HEK293 (cell line): ENCODE data around the gene CIART.
"Not testable (repeated sequence)": the region's sequence is repeated elsewhere in the genome, so short reads cannot be mapped to it uniquely, and the experiment has no call there.

Experiments
- CTCF ChIA-PET: fragments of 350-600 bp; formaldehyde crosslinking; extraction: SDS; loops from one replicate; lab custom pipeline; 2021; ENCODE audit warnings: antibody characterized with exemption; lab: Yijun Ruan, JAX
- POLR2A ChIA-PET: fragments of 300-600 bp; formaldehyde crosslinking; extraction: SDS; loops from one replicate; lab custom pipeline; 2020; ENCODE audit warnings: antibody characterized with exemption, inconsistent platforms; lab: Yijun Ruan, JAX
- H3K27ac ChIP-seq: fragments of 200-500 bp; sonication (Bioruptor generic); 2 replicates; pipeline ENCODE4 v1.5.1; 2014; ENCODE audit warnings: low read depth, low read length, control low read depth, inconsistent platforms; ENCODE audit errors: extremely low read depth
- H3K36me3 ChIP-seq, 2 experiments: fragments of 200-500 bp in 1 of 2; sonication (Bioruptor generic) in 1 of 2; 1 replicate in 1 of 2; 2 replicates in 1 of 2; pipeline ENCODE4 v1.5.1; 2014 to 2017; ENCODE audit warnings: inconsistent platforms in 2 of 2, low read length in 2 of 2; ENCODE audit not compliant: control insufficient read depth in 2 of 2, insufficient read depth in 1 of 2
- H3K4me1 ChIP-seq: fragments of 200-500 bp; sonication (Bioruptor generic); 2 replicates; pipeline ENCODE4 v1.5.1; 2014; ENCODE audit warnings: mild to moderate bottlenecking, low read length, inconsistent platforms; ENCODE audit not compliant: control insufficient read depth, insufficient read depth
- H3K4me3 ChIP-seq: 2 replicates; pipeline ENCODE4 v1.5.1; 2011; ENCODE audit warnings: low read depth, mild to moderate bottlenecking, control low read depth, low read length, moderate library complexity
- H3K9me3 ChIP-seq: fragments of 200-500 bp; sonication (Bioruptor generic); 2 replicates; pipeline ENCODE4 v1.5.1; 2014; ENCODE audit warnings: low read depth, low read length, inconsistent platforms; ENCODE audit not compliant: control insufficient read depth, insufficient read depth
- EGR2 ChIP-seq: fragments of 450-650 bp; formaldehyde crosslinking; IDR thresholded peaks from 2 replicates; pipeline ENCODE4 v1.5.1; 2016; ENCODE audit warnings: low read depth, missing biosample characterization, missing genetic modification characterization
- GLI4 ChIP-seq: fragments of 450-650 bp; formaldehyde crosslinking; IDR thresholded peaks from 2 replicates; pipeline ENCODE4 v1.5.1; 2016; ENCODE audit warnings: missing biosample characterization, missing genetic modification characterization
- OVOL3 ChIP-seq: fragments of 450-650 bp; formaldehyde crosslinking; IDR thresholded peaks from 2 replicates; pipeline ENCODE4 v1.5.1; 2016; ENCODE audit warnings: missing biosample characterization, missing genetic modification characterization
- SP3 ChIP-seq: fragments of 450-650 bp; formaldehyde crosslinking; IDR thresholded peaks from 2 replicates; pipeline ENCODE4 v1.5.1; 2016; ENCODE audit warnings: missing biosample characterization, missing genetic modification characterization
- YY2 ChIP-seq: fragments of 450-650 bp; formaldehyde crosslinking; IDR thresholded peaks from 2 replicates; pipeline ENCODE4 v1.5.1; 2016; ENCODE audit warnings: missing biosample characterization, missing genetic modification characterization
- ZFP3 ChIP-seq: fragments of 450-650 bp; formaldehyde crosslinking; IDR thresholded peaks from 2 replicates; pipeline ENCODE4 v1.5.1; 2016; ENCODE audit warnings: low read depth, missing biosample characterization, missing genetic modification characterization
- ZFP37 ChIP-seq: fragments of 450-650 bp; formaldehyde crosslinking; IDR thresholded peaks from 2 replicates; pipeline ENCODE4 v1.5.1; 2016; ENCODE audit warnings: missing biosample characterization, missing genetic modification characterization
- ZNF169 ChIP-seq: fragments of 450-650 bp; formaldehyde crosslinking; IDR thresholded peaks from 2 replicates; pipeline ENCODE4 v1.5.1; 2016; ENCODE audit warnings: missing biosample characterization, missing genetic modification characterization
- ZNF175 ChIP-seq: fragments of 450-650 bp; formaldehyde crosslinking; IDR thresholded peaks from 2 replicates; pipeline ENCODE4 v1.5.1; 2016; ENCODE audit warnings: missing biosample characterization, missing genetic modification characterization
- ZNF394 ChIP-seq: fragments of 450-650 bp; formaldehyde crosslinking; IDR thresholded peaks from 2 replicates; pipeline ENCODE4 v1.5.1; 2016; ENCODE audit warnings: missing biosample characterization, missing genetic modification characterization, mild to moderate bottlenecking, moderate library complexity, borderline replicate concordance
- ZNF561 ChIP-seq: fragments of 450-650 bp; IDR thresholded peaks from 2 replicates; pipeline ENCODE4 v1.5.1; 2018; ENCODE audit warnings: missing biosample characterization, missing genetic modification characterization, borderline replicate concordance
- ZNF596 ChIP-seq: fragments of 450-650 bp; IDR thresholded peaks from 2 replicates; pipeline ENCODE4 v1.5.0; 2018; ENCODE audit warnings: missing biosample characterization, mild to moderate bottlenecking, missing genetic modification characterization, moderate library complexity
- ZNF654 ChIP-seq: fragments of 450-650 bp; formaldehyde crosslinking; IDR thresholded peaks from 2 replicates; pipeline ENCODE4 v1.5.1; 2016; ENCODE audit warnings: low read depth, missing biosample characterization, missing genetic modification characterization
- ZNF664 ChIP-seq: fragments of 450-650 bp; formaldehyde crosslinking; IDR thresholded peaks from 2 replicates; pipeline ENCODE4 v1.5.1; 2016; ENCODE audit warnings: missing biosample characterization, missing genetic modification characterization
- ZSCAN23 ChIP-seq: fragments of 450-650 bp; formaldehyde crosslinking; IDR thresholded peaks from 2 replicates; pipeline ENCODE4 v1.5.1; 2016; ENCODE audit warnings: missing biosample characterization, missing genetic modification characterization
- TF ChIP-seq, protein P1 (sequence below): fragments of 450-650 bp; formaldehyde crosslinking; IDR thresholded peaks from 2 replicates; pipeline ENCODE4 v1.5.1; 2016; ENCODE audit warnings: missing biosample characterization, missing genetic modification characterization, low read depth
- TF ChIP-seq, protein P2 (sequence below): fragments of 450-650 bp; formaldehyde crosslinking; conservative IDR thresholded peaks from 2 replicates; pipeline ENCODE4 v1.5.1; 2016; ENCODE audit warnings: low read depth, missing biosample characterization, missing genetic modification characterization

The CIART gene

DNA sequence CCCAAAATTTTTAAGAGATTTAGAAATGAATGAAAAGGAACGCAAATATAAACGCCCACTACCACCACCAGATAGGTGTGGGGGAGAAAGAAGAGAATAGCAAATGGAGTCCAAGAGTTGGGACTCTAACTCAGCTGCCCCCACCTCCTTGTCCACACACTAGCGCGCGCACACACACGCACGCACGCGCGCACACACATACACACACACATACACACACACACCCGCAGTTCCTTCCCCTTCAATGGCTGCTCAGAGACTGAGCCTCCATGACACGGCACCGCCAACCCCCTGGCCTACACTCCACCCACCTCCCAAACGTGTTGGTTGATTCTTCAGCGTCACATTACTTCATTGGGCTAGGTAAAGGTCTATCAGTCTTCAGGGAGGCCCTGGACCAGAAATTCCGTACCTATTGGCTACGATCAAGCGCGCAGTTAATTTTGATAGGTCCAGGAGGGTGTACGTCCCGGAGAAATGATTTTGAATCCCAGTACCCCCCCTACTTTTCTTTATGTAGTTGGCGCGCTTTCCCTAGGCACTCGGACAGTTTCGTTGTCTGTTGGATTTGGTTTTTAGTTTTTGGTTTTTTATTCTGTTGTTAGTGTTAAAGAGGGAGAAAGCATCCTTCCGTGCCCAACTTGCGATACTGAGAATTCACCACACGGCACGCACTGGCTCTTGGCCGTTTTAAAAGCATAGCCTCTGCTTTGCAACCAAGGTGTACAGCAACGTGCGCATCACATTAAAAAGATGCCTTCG, 46.3 kb upstream of the CIART start, which contains the start of gene ANP32E (continued):
- TF ChIP-seq ZFP3 (tag by site-specific recombination) (peak; percentile 23; the same call in 1 of the 2 replicates), ZSCAN23 (tag by site-specific recombination) (peak; percentile 98), SP3 (tag by site-specific recombination) (peak; percentile 93), ZFP37 (tag by site-specific recombination) (peak; percentile 98), ZNF561 (tag by site-specific recombination) (peak; percentile 38; the same call in 1 of the 2 replicates), YY2 (tag by site-specific recombination) (peak; percentile 99)
- TF ChIP-seq, protein P1, sequence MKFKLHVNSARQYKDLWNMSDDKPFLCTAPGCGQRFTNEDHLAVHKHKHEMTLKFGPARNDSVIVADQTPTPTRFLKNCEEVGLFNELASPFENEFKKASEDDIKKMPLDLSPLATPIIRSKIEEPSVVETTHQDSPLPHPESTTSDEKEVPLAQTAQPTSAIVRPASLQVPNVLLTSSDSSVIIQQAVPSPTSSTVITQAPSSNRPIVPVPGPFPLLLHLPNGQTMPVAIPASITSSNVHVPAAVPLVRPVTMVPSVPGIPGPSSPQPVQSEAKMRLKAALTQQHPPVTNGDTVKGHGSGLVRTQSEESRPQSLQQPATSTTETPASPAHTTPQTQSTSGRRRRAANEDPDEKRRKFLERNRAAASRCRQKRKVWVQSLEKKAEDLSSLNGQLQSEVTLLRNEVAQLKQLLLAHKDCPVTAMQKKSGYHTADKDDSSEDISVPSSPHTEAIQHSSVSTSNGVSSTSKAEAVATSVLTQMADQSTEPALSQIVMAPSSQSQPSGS (tag by site-specific recombination), result no peak; the same call in 1 of the 2 replicates

DNA sequence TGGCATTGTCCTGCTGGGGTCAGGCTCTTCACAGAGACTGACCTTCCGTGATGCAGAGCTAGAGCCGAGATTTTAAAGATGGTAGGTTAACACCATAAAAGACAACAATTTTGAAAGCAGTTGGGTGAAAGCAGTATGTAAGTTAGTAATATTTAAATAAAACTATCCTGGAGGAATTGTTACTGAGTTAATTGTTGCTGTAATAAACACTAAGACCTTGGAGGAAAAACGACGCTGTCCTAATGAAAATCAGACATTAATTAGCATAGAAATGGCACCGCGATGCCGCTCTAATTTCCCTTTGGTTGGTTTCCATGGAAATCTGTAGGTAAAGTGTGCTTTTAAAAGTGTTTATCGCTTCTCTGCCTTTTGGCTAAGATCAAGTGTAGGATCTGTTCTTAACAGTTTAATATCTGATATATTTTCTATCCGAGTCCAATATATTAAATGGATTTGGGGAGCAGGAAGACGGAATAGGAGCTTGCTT, 45.7 kb upstream of the CIART start:
- no peaks in the 10 kb centered on the region for H3K9me3 ChIP-seq
- ChIA-PET CTCF (interaction anchor here (1.0 kb wide), 1 partner anchor 20 kb away, joined by 3 read pairs; no protein-coding TSS in a partner anchor), POLR2A (interaction anchor here (0.6 kb wide), 2 partner anchors 12 to 45 kb away, joined by 3 read pairs; no protein-coding TSS in a partner anchor)
- peak overlapping the region; percentile 45 for H3K27ac ChIP-seq
- peak; percentile 95 for TF ChIP-seq ZNF664 (tag by site-specific recombination)
- TF ChIP-seq ZNF596 (tag by site-specific recombination), result peak; percentile 9; the same call in 1 of the 2 replicates
- no peak; the same call in 1 of the 2 replicates for TF ChIP-seq ZNF654 (tag by site-specific recombination)
- no peak for TF ChIP-seq ZNF175 (tag by site-specific recombination)
- peak overlapping the region; percentile 89 for H3K4me3 ChIP-seq
- H3K36me3 ChIP-seq, result peaks cover 0 to 2% of the 10 kb centered on the region in 2 experiments; a peak in 1 of 3 replicates
- no peaks in the 10 kb centered on the region; the same call in 1 of the 2 replicates for H3K4me1 ChIP-seq

DNA sequence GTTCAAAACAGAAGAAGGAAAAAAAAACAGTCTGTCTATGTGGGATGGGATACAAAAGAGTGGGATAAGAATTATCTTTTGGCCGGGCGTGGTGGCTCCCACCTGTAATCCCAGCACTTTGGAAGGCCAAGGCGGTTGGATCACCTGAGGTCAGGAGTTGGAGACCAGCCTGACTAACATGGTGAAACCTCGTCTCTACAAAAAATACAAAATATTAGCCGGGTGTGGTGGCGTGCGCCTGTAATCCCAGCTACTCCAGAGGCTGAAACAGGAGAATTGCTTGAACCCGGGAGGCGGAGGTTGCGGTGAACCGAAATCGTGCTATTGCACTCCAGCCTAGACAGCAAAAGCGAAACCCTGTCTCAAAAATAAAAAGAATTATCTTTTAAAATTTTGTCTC, 45.2 kb upstream of the CIART start:
- POLR2A ChIA-PET, H3K27ac ChIP-seq, H3K4me3 ChIP-seq, H3K4me1 ChIP-seq, H3K9me3 ChIP-seq, H3K36me3 ChIP-seq: not testable (repeated sequence)
- TF ChIP-seq OVOL3 (tag by site-specific recombination) (0 out of 2 replicates have a peak, but pooled peaks have one; percentile 8), EGR2 (0 out of 2 replicates have a peak, but pooled peaks have one; percentile 27)
- CTCF ChIA-PET, result interaction anchor here (1.0 kb wide), 1 partner anchor 19 kb away, joined by 3 read pairs; no protein-coding TSS in a partner anchor

DNA sequence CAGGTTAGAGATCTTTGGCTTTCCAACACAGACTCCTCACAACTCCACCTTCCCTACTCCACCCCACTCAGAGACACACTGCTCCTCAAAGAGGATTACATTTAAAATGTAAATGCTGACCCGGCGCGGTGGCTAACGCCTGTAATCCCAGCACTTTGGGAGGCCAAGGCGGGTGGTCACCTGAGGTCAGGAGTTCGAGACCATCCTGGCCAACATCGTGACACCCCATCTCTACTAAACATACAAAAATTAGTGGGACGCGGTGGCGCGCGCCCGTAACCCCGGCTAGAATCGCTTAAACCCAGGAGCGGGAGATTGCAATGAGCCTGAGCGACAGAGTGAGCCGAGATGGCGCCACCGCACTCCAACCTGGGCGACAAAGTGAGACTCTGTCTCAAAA, 44.6 kb upstream of the CIART start:
- no peaks in the 10 kb centered on the region for H3K9me3 ChIP-seq
- no peaks in the 10 kb centered on the region for H3K36me3 ChIP-seq
- POLR2A ChIA-PET, result no interaction called here
- CTCF ChIA-PET, result interaction anchor here (1.0 kb wide), 1 partner anchor 19 kb away, joined by 3 read pairs; no protein-coding TSS in a partner anchor
- no peak overlapping the region for H3K4me3 ChIP-seq
- H3K4me1 ChIP-seq, result no peaks in the 10 kb centered on the region; the same call in 1 of the 2 replicates
- no peak overlapping the region for H3K27ac ChIP-seq
- no peak for TF ChIP-seq ZNF169 (tag by site-specific recombination)
- TF ChIP-seq ZNF394 (tag by site-specific recombination), result no peak
- no peak for TF ChIP-seq GLI4 (tag by site-specific recombination)
- TF ChIP-seq, protein P2, sequence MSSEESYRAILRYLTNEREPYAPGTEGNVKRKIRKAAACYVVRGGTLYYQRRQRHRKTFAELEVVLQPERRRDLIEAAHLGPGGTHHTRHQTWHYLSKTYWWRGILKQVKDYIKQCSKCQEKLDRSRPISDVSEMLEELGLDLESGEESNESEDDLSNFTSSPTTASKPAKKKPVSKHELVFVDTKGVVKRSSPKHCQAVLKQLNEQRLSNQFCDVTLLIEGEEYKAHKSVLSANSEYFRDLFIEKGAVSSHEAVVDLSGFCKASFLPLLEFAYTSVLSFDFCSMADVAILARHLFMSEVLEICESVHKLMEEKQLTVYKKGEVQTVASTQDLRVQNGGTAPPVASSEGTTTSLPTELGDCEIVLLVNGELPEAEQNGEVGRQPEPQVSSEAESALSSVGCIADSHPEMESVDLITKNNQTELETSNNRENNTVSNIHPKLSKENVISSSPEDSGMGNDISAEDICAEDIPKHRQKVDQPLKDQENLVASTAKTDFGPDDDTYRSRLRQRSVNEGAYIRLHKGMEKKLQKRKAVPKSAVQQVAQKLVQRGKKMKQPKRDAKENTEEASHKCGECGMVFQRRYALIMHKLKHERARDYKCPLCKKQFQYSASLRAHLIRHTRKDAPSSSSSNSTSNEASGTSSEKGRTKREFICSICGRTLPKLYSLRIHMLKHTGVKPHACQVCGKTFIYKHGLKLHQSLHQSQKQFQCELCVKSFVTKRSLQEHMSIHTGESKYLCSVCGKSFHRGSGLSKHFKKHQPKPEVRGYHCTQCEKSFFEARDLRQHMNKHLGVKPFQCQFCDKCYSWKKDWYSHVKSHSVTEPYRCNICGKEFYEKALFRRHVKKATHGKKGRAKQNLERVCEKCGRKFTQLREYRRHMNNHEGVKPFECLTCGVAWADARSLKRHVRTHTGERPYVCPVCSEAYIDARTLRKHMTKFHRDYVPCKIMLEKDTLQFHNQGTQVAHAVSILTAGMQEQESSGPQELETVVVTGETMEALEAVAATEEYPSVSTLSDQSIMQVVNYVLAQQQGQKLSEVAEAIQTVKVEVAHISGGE (tag by site-specific recombination), result no peak
- TF ChIP-seq, all 188 proteins: peak for 0
